GM23338 (cell line): Measurements from ENCODE around the gene PLEKHG4B.

Experiments used
- CTCF ChIP-seq, 2 experiments: fragments of 200-600 bp in 1 of 2; sonication (generic) in 1 of 2; conservative IDR thresholded peaks; 2 replicates each; pipeline versions ENCODE4 v1.5.1 to v1.6.1; 2016 to 2017; ENCODE audit warnings: antibody characterized with exemption in 2 of 2, low read depth in 2 of 2, mild to moderate bottlenecking in 2 of 2, moderate library complexity in 1 of 2
- EZH2 ChIP-seq: fragments of 200-600 bp; sonication (generic); IDR thresholded peaks from one replicate; pipeline ENCODE4 v1.8.0; 2017; ENCODE audit warnings: antibody characterized with exemption, mild to moderate bottlenecking, low read depth; ENCODE audit not compliant: unreplicated experiment
- EZH2phosphoT487 ChIP-seq: fragments of 200-600 bp; sonication (generic); IDR thresholded peaks from one replicate; pipeline ENCODE4 v1.8.1; 2018; ENCODE audit warnings: antibody characterized with exemption; ENCODE audit not compliant: unreplicated experiment
- NANOG ChIP-seq: IDR thresholded peaks from 2 replicates; pipeline ENCODE4 v1.6.1; 2016; ENCODE audit warnings: antibody characterized with exemption, borderline replicate concordance
- POLR2AphosphoS5 ChIP-seq: IDR thresholded peaks from 2 replicates; pipeline ENCODE4 v1.6.1; 2016; ENCODE audit warnings: antibody characterized with exemption, low read depth
- REST ChIP-seq: IDR thresholded peaks from one replicate; pipeline ENCODE4 v1.6.1; 2018; ENCODE audit warnings: antibody characterized with exemption; ENCODE audit not compliant: unreplicated experiment
- ZNF114 ChIP-seq: fragments of 250-450 bp; sonication (Bioruptor Pico); IDR thresholded peaks from 2 replicates; pipeline ENCODE4 v1.5.0; 2020; ENCODE audit warnings: mild to moderate bottlenecking, moderate library complexity
- ZNF331 ChIP-seq: fragments of 250-450 bp; sonication (Bioruptor Pico); IDR thresholded peaks from 2 replicates; pipeline ENCODE4 v1.5.0; 2020; ENCODE audit warnings: low read depth, mild to moderate bottlenecking, moderate library complexity

GRCh38 chr5:105504-106070 lies 13.6 kb downstream of the PLEKHG4B start:
- TF ChIP-seq CTCF (conservative IDR thresholded peaks at IDR 0.05; ENCODE audit: low read depth in 2 of 2) (no peak), ZNF331 (CRISPR knock-in tag) (no peak), EZH2 (no peak), ZNF114 (CRISPR knock-in tag) (no peak), EZH2phosphoT487 (no peak), REST (no peak), POLR2AphosphoS5 (no peak), NANOG (no peak)
